Ammon's horn (tissue), 1 donor: ENCODE results near the gene RFTN1.

Experiments used
- DNase-seq: peaks from one replicate; pipeline ENCODE4 v3.0.0-alpha.2; 2016; ENCODE audit warnings: low spot score

The RFTN1 gene

DNA sequence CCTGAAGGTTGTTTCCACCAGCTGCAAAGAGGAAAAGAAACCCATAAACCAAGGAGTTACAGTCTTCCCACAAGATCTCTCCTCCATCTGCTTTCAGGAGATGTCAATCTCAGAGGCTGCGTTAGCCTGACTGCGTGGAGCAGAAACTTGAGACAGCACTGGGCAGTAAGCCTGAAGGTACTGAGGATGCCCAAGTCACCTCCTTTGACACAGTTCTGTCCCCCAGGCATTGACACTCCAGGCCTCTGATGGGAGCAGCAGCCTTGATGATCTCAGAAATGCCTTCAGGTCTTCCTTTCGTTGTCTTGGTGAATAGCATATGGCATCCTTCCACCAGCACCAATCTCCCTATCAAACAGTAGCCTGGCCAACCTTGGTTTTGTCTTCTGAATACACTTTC is 159.2 kb downstream of the RFTN1 start:
- DNase-seq, result no peak

GRCh38 chr3:16352428-16352827 is 161.1 kb downstream of the RFTN1 start:
- DNase-seq, result no peak

DNA sequence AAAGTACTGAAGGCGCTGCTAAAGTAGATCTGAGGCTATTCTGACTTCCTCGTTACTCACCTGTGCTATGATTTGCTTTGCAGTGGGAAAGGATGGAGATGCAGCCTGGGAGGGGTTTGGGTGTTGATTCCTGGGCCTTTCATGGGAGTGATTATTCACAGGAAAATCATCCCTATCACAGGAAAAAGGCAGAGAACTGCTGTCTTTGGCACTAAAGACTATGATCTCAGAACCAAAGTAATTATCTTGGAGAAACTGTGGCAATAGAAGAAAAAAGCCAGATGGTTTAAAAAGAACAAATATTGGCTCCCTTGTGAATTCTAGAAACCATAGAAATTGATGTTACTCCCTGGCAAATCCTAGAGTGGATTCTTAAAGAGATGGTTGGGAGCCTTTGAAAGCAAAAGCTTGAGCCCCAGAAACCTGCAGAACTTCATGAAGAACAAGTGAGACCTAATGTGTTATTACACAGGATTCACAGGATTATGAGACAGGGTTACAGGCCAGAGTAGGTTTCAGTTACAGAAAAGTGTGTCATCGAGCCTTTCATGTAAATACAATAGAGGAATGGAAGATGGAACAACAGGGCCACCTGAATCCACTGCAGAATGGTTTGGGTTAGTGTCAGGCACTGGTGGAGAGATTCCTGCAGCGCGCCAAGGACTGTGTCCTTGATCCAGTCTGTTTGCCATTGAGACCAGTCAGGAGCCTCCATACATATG is 162.7 kb downstream of the RFTN1 start:
- no peak for DNase-seq

DNA sequence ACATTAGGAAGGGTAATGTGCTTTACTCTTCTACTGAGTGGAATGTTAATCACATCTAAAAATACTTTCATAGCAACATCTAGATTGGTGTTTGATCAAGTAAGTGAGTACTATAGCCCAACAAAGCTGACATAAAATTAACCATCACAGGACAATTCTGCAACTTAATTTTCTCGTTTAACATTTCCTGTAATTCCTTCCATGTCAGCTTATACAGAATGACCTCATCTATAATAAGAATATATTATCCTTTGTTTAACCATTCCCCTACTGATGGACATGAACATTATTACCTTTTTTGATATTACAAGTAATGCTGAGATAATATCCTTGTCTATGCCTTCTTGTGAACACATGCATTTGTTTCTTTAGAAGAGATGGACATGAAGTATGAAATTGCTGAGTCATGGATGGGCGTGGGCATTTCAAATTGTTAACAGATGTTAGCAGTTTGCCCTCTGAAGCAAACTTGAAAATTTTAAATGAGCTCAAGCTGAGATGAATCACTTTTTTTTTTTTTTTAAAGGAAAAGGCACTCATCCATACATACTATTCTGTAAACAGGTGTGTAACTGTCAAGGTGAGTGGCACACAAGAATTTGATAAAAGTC is 163.4 kb downstream of the RFTN1 start:
- no peak for DNase-seq

DNA sequence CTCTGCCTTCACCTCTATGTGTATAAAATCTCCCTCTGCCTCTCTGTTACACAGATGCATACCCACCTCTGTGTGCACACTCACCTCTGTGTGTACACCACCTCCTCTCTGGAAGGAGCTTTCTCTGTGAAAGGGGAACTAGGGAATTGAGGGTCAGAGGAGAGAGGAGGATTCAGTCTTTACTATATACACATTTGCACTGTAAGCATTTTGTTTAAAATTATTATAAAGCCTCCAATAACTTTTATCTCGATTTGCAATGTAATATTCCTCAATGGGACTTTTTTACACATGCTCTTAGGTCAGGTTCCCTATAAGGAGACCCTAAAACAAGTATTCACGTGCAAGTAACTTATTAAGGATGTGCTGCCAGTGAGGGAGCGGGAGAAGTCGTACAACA is 166.0 kb downstream of the RFTN1 start:
- no peak for DNase-seq

GRCh38 chr3:16346413-16347081 is 167.0 kb downstream of the RFTN1 start:
- DNase-seq, result no peak

DNA sequence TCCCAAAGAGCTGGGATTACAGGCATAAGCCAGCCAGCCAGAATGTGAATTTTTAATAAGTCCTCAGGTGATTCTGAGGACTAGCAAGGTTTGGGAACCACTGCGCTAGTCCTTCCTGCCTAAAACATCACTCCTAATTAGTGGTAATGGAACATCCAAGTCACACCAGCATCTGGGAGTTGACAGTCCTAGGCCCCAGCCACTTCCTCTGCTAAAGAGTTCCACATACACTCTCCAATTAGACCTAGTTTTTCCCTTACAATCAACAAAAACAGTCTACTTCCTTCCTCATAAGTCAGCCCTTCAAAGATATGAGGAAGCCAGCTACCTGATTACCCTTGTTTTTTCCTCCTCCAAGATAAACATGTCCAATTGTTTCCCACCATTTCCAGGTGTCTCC is 170.4 kb downstream of the RFTN1 start:
- no peak for DNase-seq

DNA sequence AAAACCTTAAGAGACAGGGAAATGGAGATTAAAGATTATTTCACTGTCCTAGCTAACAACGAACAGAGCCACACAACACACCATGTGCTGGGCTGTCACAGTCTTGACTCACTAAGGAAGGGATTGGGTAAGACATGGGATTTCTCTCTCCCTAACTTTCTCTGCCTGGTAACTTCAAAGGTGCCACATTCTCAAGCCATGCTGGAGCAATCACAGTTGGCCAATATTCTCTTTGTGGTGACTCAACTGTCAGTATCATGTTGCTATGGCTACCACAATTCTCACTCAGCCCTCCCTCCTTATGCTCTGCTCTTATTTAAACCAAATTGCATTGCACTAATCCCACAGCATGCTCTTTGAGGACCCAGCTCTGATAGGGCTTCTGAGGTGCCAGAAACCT is 174.5 kb downstream of the RFTN1 start:
- peak; percentile 76 for DNase-seq

DNA sequence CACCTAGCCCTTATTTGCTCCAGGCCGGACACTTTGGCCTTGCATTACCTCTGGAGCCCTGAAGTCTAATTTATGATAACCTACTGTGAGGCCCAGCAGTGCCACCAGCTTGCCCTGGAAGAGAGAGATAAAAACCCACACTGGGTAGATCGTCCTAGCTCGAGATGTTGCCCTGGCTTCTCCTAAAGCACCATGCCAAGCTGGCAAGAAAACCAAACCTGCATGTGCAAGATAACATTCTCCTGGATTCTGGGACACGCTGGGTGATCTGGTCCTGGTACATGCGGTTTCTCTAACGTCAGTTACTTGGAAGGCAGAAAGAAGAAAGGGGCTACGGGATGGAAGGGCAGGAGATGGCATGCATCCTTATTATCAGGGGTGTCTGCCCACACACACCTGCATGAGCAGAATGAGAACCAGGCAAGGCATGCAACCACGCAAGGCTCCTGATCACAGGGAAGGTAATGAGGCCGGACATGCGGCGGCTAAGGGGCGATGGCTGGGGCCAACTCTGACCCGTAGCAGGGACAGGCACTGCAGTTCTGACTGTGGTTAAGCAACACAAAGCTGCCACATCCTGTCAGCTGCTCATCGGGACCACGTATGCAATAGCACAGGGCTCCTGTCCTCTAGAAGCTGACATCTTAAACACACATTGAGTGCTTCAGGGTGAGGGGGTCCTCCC is 175.5 kb downstream of the RFTN1 start:
- no peak for DNase-seq

DNA sequence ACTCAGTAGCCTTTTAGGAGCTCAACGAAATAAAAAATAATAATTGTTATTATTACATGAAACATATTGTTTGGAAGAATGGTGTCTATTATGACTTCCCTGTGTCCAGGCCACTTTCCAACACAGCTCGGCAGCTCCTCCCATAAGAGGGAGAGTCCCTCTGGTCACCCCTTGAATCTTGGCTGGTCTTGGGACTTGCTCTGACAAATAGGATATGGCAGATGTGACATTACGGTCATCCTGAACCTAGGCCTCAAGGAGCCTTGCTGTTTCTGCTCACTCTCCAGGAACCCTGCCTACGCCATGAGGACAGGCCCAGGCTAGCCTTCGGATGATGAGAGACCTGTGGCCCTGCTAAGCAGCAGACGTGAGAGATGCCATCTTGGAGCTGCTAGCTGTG is 176.7 kb downstream of the RFTN1 start:
- DNase-seq, result no peak

GRCh38 chr3:16335772-16336645 is 177.5 kb downstream of the RFTN1 start:
- DNase-seq, result no peak

DNA sequence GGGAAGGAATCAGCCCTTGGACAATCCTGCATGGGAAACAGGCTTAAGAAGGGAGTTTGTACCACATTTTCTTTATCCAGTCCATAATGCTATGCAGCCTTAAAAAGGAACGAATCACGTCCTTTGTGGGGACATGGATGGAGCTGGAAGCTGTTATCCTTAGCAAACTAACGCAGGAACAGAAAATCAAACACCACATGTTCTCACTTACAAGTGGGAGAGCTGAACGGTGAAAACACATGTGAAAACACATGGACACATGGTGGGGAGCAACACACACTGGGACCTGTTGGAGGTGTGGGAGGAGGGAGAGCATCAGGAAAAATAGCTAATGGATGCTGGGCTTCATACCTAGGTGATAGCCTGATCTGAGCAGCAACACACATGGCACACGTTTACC is 178.2 kb downstream of the RFTN1 start:
- DNase-seq, result no peak

DNA sequence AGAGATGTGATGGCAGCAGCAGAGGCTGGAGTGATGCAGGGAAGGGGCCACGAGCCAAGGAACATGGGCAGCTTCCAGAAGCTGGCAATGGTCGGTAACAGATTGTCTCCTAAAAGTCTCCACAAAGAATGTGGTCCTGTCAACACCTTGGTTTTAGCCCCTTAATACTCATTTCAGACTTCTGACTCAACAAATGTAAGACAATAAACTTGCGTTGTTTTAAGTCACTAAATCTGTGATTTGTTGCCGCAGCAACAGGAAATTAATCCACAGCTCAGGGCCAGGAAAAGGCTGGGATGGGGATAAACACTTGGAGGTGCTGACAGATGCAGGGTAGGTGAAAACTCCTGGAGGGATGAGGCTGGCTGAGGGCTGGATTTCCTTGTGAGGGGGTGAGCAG is 178.6 kb downstream of the RFTN1 start:
- DNase-seq, result no peak

- no peak for DNase-seq
Observed at GRCh38 chr3:16332904-16333426, 180.5 kb downstream of the RFTN1 start.

DNA sequence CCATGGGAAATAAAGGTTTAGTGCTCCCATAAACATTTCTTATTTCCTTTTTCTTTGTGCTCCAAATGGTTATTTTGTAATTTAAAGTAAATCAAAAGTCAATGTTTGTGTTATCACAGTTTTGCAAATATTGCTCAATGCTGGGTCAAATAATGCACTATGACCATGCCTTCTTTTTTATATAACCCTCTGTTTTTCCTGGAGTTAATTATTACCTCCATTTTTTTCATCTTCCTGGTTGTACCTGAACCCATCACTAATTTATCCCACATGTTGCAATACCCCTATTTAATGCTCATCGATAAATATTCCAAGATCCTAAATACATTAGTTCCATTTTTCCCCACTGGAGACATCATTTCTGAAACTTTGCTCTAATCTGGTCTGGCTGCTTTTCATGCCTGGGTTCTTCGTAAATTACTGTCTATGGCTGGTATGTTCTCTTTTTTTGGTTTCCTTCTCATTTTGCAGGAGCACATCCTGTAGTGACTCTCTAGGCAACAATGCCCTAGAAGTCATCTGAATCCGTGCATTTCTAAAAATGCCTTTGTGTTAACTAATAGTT is 182.1 kb downstream of the RFTN1 start:
- no peak for DNase-seq

GRCh38 chr3:16330351-16330750 is 183.1 kb downstream of the RFTN1 start:
- DNase-seq, result no peak

- DNase-seq, result no peak
Observed at GRCh38 chr3:16329826-16330129, 183.7 kb downstream of the RFTN1 start.

DNA sequence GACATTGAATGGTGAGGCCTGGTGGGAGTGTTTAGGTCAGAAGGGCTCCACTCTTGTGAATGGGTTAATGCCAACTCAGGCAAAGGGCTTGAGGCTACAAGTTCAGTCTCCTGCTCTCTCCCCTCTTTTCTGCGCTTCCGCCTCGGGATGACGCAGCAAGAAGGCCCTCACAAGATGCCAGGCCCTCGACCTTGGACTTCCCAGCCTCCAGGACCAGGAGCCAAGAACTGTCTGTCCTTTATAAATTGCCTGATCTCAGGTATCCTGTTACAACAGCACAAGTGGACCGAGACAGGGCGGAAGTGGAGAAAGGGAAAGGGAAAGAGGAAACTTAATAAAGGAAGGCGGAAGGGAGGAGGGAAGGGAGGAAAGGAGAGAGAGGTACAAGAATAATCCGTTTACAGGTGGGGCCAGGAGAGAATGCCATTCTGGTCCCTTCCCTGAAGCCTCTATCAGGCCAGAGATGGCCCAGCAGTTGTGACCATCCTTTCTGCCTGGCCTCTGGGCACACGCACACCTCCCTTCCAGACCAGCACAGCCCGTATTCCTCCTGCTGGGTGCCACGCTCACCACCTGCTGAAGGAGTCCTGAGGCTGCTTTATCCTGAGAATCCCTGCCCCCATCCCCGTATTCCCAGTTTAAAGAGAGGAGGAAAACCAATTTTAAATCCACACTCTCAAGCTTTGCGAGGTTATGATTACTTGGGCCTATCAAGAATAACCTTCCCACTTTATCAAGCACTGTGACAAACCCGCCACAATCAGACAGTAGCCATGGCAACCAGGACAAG is 184.3 kb downstream of the RFTN1 start:
- DNase-seq, result peak; percentile 46

- DNase-seq, result no peak
Observed at GRCh38 chr3:16328124-16328523, 185.4 kb downstream of the RFTN1 start.

DNA sequence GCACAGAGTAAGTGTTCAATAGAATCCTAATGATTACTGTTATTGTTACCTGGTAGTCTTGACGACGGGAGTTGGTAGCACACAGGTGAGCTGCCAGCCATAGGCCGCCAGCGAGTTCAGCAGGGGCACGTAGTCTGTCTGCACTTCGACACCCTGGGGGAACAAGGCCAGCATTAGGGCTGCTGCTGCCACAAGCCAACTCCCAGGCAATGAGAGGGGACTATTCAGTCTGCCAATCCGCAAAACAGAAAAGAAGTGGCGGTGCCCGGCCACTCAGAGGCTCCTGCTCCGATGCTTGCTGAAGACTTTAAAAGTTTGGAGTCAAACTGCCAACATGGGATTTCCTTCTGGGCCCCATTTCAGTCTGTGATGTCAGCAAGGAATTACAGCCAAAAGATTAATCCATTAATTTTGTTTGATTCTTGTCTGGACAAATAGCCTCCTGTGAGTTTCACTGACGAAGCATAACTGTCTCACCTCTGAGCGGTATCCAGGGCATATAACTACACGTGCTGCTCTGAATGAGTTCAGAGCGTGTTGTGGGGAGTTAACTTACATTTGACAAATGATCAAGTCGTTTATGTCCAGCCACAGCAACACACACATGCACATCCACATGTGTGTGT is 186.7 kb downstream of the RFTN1 start:
- DNase-seq, result no peak
